ENCODE measurements around the gene ITPK1. TPM values are rescaled to one million over a fixed set of nuclear protein-coding genes. Genes with fewer than 3 reads are reported as not detected.

The ITPK1 gene
- total RNA-seq, 1 experiment from 2014 or later = 133 TPM

DNA sequence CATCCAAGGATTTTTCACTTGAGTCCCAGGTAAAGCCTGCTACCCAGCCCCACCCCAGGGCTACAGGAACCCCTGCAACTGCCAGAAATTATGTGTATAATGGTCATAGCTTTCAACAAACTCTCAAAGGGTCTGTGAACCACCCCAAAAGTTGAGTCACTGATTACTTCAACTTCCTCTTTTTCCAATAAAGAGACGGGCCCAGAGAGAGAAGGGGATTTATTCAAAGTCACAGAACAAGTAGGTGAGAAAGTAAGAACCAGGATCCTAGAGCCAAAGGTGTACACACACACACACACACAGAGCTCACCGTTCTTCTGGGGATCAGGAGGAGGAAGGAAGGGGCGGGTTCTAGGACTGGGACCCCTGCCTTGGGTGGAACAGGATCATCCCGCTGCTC is 4.8 kb upstream of the ITPK1 start:
- Mint-ChIP-seq H3K27ac (ENCODE audit: low read depth, unreplicated experiment) (no peak overlapping the region), H3K9me3 (ENCODE audit: unreplicated experiment) (no peaks in the 10 kb centered on the region), H3K4me3 (ENCODE audit: unreplicated experiment) (no peak overlapping the region), H3K27me3 (ENCODE audit: insufficient read depth, unreplicated experiment) (no peaks in the 10 kb centered on the region), H3K4me1 (ENCODE audit: insufficient read depth, unreplicated experiment) (peaks cover 11% of the 10 kb centered on the region), H3K36me3 (ENCODE audit: insufficient read depth, unreplicated experiment) (peaks cover 6% of the 10 kb centered on the region)
- BruUV-seq (replicated peaks) = no TSS peak
- TF ChIP-seq, protein P1, sequence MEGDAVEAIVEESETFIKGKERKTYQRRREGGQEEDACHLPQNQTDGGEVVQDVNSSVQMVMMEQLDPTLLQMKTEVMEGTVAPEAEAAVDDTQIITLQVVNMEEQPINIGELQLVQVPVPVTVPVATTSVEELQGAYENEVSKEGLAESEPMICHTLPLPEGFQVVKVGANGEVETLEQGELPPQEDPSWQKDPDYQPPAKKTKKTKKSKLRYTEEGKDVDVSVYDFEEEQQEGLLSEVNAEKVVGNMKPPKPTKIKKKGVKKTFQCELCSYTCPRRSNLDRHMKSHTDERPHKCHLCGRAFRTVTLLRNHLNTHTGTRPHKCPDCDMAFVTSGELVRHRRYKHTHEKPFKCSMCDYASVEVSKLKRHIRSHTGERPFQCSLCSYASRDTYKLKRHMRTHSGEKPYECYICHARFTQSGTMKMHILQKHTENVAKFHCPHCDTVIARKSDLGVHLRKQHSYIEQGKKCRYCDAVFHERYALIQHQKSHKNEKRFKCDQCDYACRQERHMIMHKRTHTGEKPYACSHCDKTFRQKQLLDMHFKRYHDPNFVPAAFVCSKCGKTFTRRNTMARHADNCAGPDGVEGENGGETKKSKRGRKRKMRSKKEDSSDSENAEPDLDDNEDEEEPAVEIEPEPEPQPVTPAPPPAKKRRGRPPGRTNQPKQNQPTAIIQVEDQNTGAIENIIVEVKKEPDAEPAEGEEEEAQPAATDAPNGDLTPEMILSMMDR (IDR thresholded peaks at IDR 0.05; ENCODE audit: unreplicated experiment) = no peak
- no peak for DNase-seq (ENCODE audit: unreplicated experiment)
- intact Hi-C loops (cut with micrococcal nuclease) = no loop called here
- ChIA-PET POLR2A (interaction anchor here (1.2 kb wide), 1 partner anchor 10 kb away, joined by 3 read pairs; no protein-coding TSS in a partner anchor), CTCF (interaction anchor here (0.6 to 13.0 kb wide), 4 partner anchors 17 to 489 kb away, joined by 3 to 336 read pairs (median 3); no protein-coding TSS in a partner anchor)

GRCh38 chr14:93116676-93117200 is 1.0 kb upstream of the ITPK1 start:
- POLR2A ChIA-PET = interaction anchor here (0.8 to 5.8 kb wide), 3 partner anchors 17 to 89 kb away, joined by 4 to 117 read pairs (median 5); no protein-coding TSS in a partner anchor
- TF ChIP-seq, protein P1 (IDR thresholded peaks at IDR 0.05; ENCODE audit: unreplicated experiment) = no peak
- H3K4me3 Mint-ChIP-seq (ENCODE audit: unreplicated experiment) = peak overlapping the region; percentile 84
- no peak for DNase-seq (ENCODE audit: unreplicated experiment)
- peaks cover 6% of the 10 kb centered on the region for H3K36me3 Mint-ChIP-seq (ENCODE audit: insufficient read depth, unreplicated experiment)
- no peaks in the 10 kb centered on the region for H3K27me3 Mint-ChIP-seq (ENCODE audit: insufficient read depth, unreplicated experiment)
- H3K9me3 Mint-ChIP-seq (ENCODE audit: unreplicated experiment) = no peaks in the 10 kb centered on the region
- intact Hi-C loops (cut with micrococcal nuclease) = loop anchor here (1.0 kb wide), 1 partner anchor 17 kb away; no protein-coding TSS in a partner anchor
- H3K4me1 Mint-ChIP-seq (ENCODE audit: insufficient read depth, unreplicated experiment) = peaks cover 26% of the 10 kb centered on the region
- no TSS peak for BruUV-seq (replicated peaks)
- CTCF ChIA-PET = interaction anchor here (0.6 to 13.0 kb wide), 13 partner anchors 9 to 378 kb away, joined by 3 to 336 read pairs (median 3); no protein-coding TSS in a partner anchor
- H3K27ac Mint-ChIP-seq (ENCODE audit: low read depth, unreplicated experiment) = peak overlapping the region; percentile 81

DNA sequence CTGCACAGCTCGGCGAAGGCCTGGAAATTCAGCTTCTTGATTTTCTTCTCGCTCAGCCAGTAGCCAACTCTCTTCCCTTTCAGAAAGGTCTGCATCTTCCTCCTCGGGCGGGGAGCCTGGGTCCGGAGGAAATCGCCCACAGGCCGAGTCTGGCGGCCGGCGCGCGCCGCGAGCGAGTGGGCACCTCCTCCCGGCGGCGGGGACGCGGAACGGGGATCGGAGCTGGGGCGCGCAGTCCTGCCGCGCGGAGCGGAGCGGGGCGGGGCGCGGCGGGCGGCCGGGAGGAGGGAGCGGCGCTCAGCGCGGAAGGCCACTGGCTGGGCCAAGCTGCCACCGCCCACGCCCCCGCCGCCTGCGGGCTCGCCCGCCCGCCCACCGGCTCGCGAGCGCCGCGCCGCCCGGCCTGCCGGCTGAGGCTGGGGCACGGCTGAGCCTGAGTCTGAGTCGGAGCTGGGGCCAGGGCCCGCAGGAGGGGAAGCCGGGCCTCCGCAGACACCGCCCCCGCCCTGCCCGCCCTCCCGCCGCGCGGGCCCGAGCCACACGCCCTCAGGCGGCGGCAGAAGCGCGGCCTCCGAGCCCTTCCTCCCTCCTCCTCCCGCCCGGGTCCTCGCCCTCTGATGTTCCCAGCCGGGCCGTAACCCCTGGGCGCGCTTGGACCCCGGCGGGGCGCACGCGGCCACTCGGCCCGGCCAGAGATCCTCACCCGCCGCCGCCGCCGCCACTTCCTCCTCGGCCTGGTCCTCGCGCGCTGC is 480 bp downstream of the ITPK1 start:
- TF ChIP-seq, protein P1 (IDR thresholded peaks at IDR 0.05; ENCODE audit: unreplicated experiment) = no peak
- Mint-ChIP-seq H3K4me1 (ENCODE audit: insufficient read depth, unreplicated experiment) (peaks cover 19% of the 10 kb centered on the region), H3K4me3 (ENCODE audit: unreplicated experiment) (peak overlapping the region; percentile 84), H3K27me3 (ENCODE audit: insufficient read depth, unreplicated experiment) (no peaks in the 10 kb centered on the region), H3K27ac (ENCODE audit: low read depth, unreplicated experiment) (no peak overlapping the region), H3K9me3 (ENCODE audit: unreplicated experiment) (no peaks in the 10 kb centered on the region), H3K36me3 (ENCODE audit: insufficient read depth, unreplicated experiment) (peaks cover 7% of the 10 kb centered on the region)
- ChIA-PET CTCF (interaction anchor here (0.6 to 13.0 kb wide), 14 partner anchors 10 to 508 kb away, joined by 3 to 336 read pairs (median 8); partner anchors contain the start of genes LYSET and MOAP1), POLR2A (interaction anchor here (0.6 to 5.8 kb wide), 11 partner anchors 18 to 918 kb away, joined by 3 to 117 read pairs (median 5); partner anchors contain the start of genes GON7, LYSET, MOAP1 and UBR7)
- no TSS peak for BruUV-seq (replicated peaks)
- intact Hi-C loops (cut with micrococcal nuclease) = no loop called here
- peak; percentile 82 for DNase-seq (ENCODE audit: unreplicated experiment)

- ChIA-PET POLR2A (interaction anchor here (0.6 to 5.8 kb wide), 11 partner anchors 19 to 918 kb away, joined by 3 to 117 read pairs (median 5); partner anchors contain the start of genes GON7, LYSET, MOAP1 and UBR7), CTCF (interaction anchor here (0.6 to 13.0 kb wide), 13 partner anchors 9 to 508 kb away, joined by 3 to 336 read pairs (median 11); partner anchors contain the start of genes LYSET and MOAP1)
- H3K36me3 Mint-ChIP-seq (ENCODE audit: insufficient read depth, unreplicated experiment) = peaks cover 12% of the 10 kb centered on the region
- peaks cover 19% of the 10 kb centered on the region for H3K4me1 Mint-ChIP-seq (ENCODE audit: insufficient read depth, unreplicated experiment)
- H3K27ac Mint-ChIP-seq (ENCODE audit: low read depth, unreplicated experiment) = no peak overlapping the region
- H3K9me3 Mint-ChIP-seq (ENCODE audit: unreplicated experiment) = no peaks in the 10 kb centered on the region
- intact Hi-C loops (cut with micrococcal nuclease) = loop anchor here (5.0 kb wide), 2 partner anchors 72 to 428 kb away; no protein-coding TSS in a partner anchor
- peak overlapping the region; percentile 84 for H3K4me3 Mint-ChIP-seq (ENCODE audit: unreplicated experiment)
- no peak for DNase-seq (ENCODE audit: unreplicated experiment)
- TF ChIP-seq, protein P1 (IDR thresholded peaks at IDR 0.05; ENCODE audit: unreplicated experiment) = no peak
- H3K27me3 Mint-ChIP-seq (ENCODE audit: insufficient read depth, unreplicated experiment) = no peaks in the 10 kb centered on the region
- no TSS peak for BruUV-seq (replicated peaks)
Observed at GRCh38 chr14:93114713-93115068, 1.0 kb downstream of the ITPK1 start.

All from MCF 10A (cell line).